Ovary (tissue), 9 donors: Measurements from ENCODE around the gene OLA1. TPM values are rescaled to one million over a fixed set of nuclear protein-coding genes. Genes with fewer than 3 reads are reported as not detected.

ENCODE experiments used
- DNase-seq, 5 donors: peaks; one replicate each; pipeline ENCODE4 v3.0.0-alpha.2; 2019 to 2020
- H3K27ac ChIP-seq, 2 donors: fragments of 200-600 bp; one replicate each; pipeline versions ENCODE4 v1.5.1 to v1.8.0; 2019 to 2022
- H3K27me3 ChIP-seq: fragments of 200-600 bp; one replicate; pipeline ENCODE4 v1.8.0; 2022
- H3K36me3 ChIP-seq: fragments of 200-600 bp; sonication (generic); one replicate; pipeline ENCODE4 v1.5.1; 2019
- H3K4me1 ChIP-seq: one replicate; pipeline ENCODE4 v1.8.1; 2013; ENCODE audit warnings: mild to moderate bottlenecking, moderate library complexity; ENCODE audit not compliant: insufficient read depth
- H3K4me3 ChIP-seq: fragments of 200-600 bp; sonication (generic); one replicate; pipeline ENCODE4 v1.5.1; 2017
- H3K9me3 ChIP-seq, 2 donors: fragments of 200-600 bp in 1 of 2; sonication (generic) in 1 of 2; one replicate each; pipeline versions ENCODE4 v1.5.1 to v1.8.1; 2013 to 2019; ENCODE audit warnings: mild to moderate bottlenecking in 1 of 2, moderate library complexity in 1 of 2
- EP300 ChIP-seq: sonication (generic); formaldehyde crosslinking; IDR thresholded peaks from one replicate; pipeline ENCODE4 v1.6.1; 2017; ENCODE audit warnings: antibody characterized with exemption
- POLR2A ChIP-seq: fragments of 450-650 bp; IDR thresholded peaks from one replicate; pipeline ENCODE4 v1.6.1; 2017; ENCODE audit warnings: antibody characterized with exemption, mild to moderate bottlenecking, moderate library complexity
- WGBS, 3 donors: extraction: QIAGEN DNeasy Blood & Tissue Kit in 1 of 3; methylation state at CpG; one replicate each; pipeline versions ENCODE4 v1.1.5 to v1.1.7; 2013 to 2017; 5-methylcytosine and 5-hydroxymethylcytosine counted together
- intact Hi-C, 4 donors: fragments of 100-400 bp; cut with DNase I; formaldehyde crosslinking; loops; one replicate each; pipeline versions ENCODE4 v1.11.0 to v1.15.1; 2022 to 2023
- polyA plus RNA-seq, 2 donors: library from polyadenylated mRNA; stranded (reverse); fragments of 200-250 nt in 1 of 2; fragments of 350-450 nt in 1 of 2; fragmentation: Illumina TruSeq in 1 of 2; extraction: RNeasy Lipid Tissue Mini Kit (QIAGEN cat#74804) in 1 of 2; gene quantifications; one replicate each; pipeline ENCODE4 v1.2.3, GENCODE V29; 2013 to 2014
- total RNA-seq, 7 donors: library from RNA; depleted of rRNA in 2 of 7; stranded (reverse); fragments of >200 nt in 2 of 7; fragmentation: NEBNext Ultra II Directional in 3 of 7; extraction: Animal tissue kit (Norgen Biotek cat#: 25700) in 3 of 7; gene quantifications; one replicate each; pipeline versions ENCODE4 v1.1.0 to v1.2.4, GENCODE V29; 2016 to 2023
- TF ChIP-seq, protein P1 (sequence below), 3 donors: fragments of 450-650 bp in 2 of 3; fragments of 200-600 bp in 1 of 3; IDR thresholded peaks; one replicate each; pipeline versions ENCODE4 v1.5.1 to v1.8.0; 2016 to 2022; ENCODE audit warnings: antibody characterized with exemption in 3 of 3, mild to moderate bottlenecking in 1 of 3
- donor health status: DM: no; HTN: no; CAD: no; lungs with moderate emphysema.
- donor health status: DM: no; HTN: no; CAD: no.
- donor health status: Bipolar disorder and iron deficiency.
- donor health status: DM: yes; HTN: yes; CAD: no.
- donor health status: DM: no; HTN: no; CAD: no.
- donor health status: DM: yes; HTN: yes; CAD: no.

OLA1 gene
- total and polyA plus RNA-seq, 9 donors = 25.6 to 127 (median 45.2) TPM

DNA sequence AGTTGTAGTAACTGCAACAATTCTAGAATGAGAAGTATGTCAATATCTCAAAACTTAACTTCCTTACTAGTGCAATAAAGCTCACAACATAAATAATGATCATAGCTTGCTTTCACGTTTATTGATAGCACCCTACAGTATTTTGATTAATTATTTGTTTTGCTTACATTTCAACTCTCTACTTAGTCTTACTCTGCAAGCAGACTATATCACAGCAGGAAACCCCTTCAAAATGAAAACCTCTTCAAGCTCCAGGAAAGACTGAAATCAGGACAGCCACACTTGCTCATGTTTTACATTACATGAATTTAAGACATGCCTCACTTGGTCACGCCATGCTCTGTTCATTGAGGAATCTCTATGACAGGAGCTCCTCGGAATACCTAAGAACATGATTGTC is 3.3 kb downstream of the OLA1 start:
- H3K9me3 ChIP-seq = no peaks in the 10 kb centered on the region
- no peak for DNase-seq
- peaks cover 1% of the 10 kb centered on the region for H3K4me1 ChIP-seq
- WGBS, 3 donors = 92 to 94% (median 92%) methylated on average over 3 of the region's 3 CpGs
- no peak overlapping the region for H3K4me3 ChIP-seq
- H3K36me3 ChIP-seq = no peaks in the 10 kb centered on the region
- no peaks in the 10 kb centered on the region for H3K27me3 ChIP-seq
- no peak overlapping the region for H3K27ac ChIP-seq
- intact Hi-C loops = no loop called here
- no peak for TF ChIP-seq POLR2A
- no peak for TF ChIP-seq EP300
- TF ChIP-seq, protein P1, sequence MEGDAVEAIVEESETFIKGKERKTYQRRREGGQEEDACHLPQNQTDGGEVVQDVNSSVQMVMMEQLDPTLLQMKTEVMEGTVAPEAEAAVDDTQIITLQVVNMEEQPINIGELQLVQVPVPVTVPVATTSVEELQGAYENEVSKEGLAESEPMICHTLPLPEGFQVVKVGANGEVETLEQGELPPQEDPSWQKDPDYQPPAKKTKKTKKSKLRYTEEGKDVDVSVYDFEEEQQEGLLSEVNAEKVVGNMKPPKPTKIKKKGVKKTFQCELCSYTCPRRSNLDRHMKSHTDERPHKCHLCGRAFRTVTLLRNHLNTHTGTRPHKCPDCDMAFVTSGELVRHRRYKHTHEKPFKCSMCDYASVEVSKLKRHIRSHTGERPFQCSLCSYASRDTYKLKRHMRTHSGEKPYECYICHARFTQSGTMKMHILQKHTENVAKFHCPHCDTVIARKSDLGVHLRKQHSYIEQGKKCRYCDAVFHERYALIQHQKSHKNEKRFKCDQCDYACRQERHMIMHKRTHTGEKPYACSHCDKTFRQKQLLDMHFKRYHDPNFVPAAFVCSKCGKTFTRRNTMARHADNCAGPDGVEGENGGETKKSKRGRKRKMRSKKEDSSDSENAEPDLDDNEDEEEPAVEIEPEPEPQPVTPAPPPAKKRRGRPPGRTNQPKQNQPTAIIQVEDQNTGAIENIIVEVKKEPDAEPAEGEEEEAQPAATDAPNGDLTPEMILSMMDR (IDR thresholded peaks at IDR 0.05) = no peak

DNA sequence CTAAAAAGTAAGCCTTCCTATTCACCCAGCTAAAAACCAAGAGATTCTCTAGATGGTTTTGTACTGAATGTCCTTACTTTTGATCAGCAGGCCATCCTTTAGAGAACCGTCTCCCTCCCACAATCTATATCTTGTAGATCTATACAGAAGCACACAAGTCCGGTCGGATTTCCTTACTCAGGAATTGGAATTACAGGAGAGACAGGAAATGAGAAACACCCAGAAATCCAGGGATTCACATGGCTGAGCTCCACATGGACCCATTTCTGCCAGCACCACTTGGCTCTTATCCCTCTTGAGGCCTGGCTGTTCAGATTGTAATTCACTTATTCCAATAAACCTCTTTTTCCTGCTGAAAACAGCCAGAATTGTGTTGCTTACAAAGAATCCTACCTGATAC is 4.5 kb downstream of the OLA1 start:
- H3K4me3 ChIP-seq = no peak overlapping the region
- H3K9me3 ChIP-seq = no peaks in the 10 kb centered on the region
- H3K27me3 ChIP-seq = no peaks in the 10 kb centered on the region
- 86 to 92% (median 92%) methylated on average over 3 of the region's 3 CpGs for whole genome bisulfite sequencing, 3 donors
- intact Hi-C loops = no loop called here
- TF ChIP-seq, protein P1 (IDR thresholded peaks at IDR 0.05) = no peak
- no peak for TF ChIP-seq EP300
- TF ChIP-seq POLR2A = no peak
- DNase-seq = no peak
- H3K27ac ChIP-seq = no peak overlapping the region
- H3K36me3 ChIP-seq = no peaks in the 10 kb centered on the region
- H3K4me1 ChIP-seq = peaks cover 1% of the 10 kb centered on the region

DNA sequence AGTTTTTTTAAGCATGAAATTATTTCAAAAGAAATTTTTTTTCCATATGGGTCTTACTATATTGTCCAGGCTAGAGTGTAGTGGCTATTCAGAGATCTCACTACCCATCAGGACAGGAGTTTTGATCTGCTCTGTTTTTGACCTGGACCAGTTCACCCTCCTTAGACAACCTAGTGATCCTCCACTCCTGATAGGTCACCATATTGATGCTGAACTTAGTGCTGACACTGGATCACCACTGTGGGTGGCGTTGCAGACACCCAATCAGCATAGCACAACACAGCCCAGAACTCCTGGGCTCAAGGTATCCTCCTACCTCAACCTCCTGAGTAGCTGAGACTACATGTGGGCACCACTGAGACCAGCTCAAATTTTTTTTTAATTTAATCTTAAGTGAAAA is 8.2 kb downstream of the OLA1 start:
- Histone ChIP-seq H3K4me3 (no peak overlapping the region), H3K9me3 (no peaks in the 10 kb centered on the region), H3K4me1 (no peaks in the 10 kb centered on the region), H3K27me3 (no peaks in the 10 kb centered on the region), H3K27ac (no peak overlapping the region), H3K36me3 (no peaks in the 10 kb centered on the region)
- no peak for TF ChIP-seq POLR2A
- TF ChIP-seq, protein P1 (IDR thresholded peaks at IDR 0.05) = no peak
- TF ChIP-seq EP300 = no peak
- DNase-seq = no peak
- intact Hi-C loops = no loop called here
- 97 to 100% (median 100%) methylated on average over 1 of the region's 1 CpG for WGBS, 3 donors

DNA sequence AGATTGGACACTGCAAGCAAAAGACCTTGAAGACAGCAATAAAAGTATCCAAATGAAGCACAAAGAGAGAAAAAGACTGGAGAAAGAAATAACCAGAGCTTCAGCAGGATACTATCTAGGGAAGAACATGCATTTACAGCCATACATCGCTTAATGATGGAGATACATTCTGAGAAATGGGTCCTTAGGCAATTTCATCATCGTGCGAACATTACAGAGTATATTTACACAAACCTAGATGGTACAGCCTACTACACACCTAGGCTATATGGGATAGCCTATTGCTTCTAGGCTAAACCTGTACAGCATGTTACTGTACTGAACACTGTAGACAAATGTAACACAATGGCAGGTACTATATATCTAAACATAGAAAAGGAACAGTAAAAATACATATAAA is 11.9 kb downstream of the OLA1 start:
- intact Hi-C loops = no loop called here
- H3K36me3 ChIP-seq = no peaks in the 10 kb centered on the region
- no peak overlapping the region for H3K27ac ChIP-seq
- H3K9me3 ChIP-seq = no peaks in the 10 kb centered on the region
- DNase-seq = no peak
- TF ChIP-seq POLR2A (no peak), EP300 (no peak)
- TF ChIP-seq, protein P1 (IDR thresholded peaks at IDR 0.05) = no peak
- no peaks in the 10 kb centered on the region for H3K4me1 ChIP-seq
- H3K4me3 ChIP-seq = no peak overlapping the region
- no peaks in the 10 kb centered on the region for H3K27me3 ChIP-seq
- whole genome bisulfite sequencing, 3 donors = 95 to 98% (median 98%) methylated on average over 3 of the region's 3 CpGs

DNA sequence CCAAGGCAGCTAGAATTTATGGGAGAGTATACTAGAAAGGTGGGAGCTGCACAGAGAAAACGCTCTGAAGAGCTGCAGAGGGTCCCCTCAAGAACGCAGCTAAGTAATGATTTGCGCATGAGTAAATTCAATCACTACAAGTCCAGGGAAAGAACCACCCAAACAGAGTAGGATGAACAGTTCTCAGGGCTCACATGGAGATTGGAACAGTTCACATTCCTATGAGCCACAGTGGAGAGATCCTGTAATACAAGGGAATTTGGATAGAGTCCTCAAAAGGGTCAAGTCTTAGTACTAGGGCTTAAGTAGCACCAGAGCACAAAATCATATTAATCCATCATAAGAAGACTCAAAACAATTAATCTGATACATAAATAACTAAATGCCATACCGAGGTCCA is 12.7 kb downstream of the OLA1 start:
- no peak overlapping the region for H3K4me3 ChIP-seq
- H3K4me1 ChIP-seq = peaks cover 1% of the 10 kb centered on the region
- TF ChIP-seq POLR2A (no peak), EP300 (no peak)
- TF ChIP-seq, protein P1 (IDR thresholded peaks at IDR 0.05) = no peak
- H3K9me3 ChIP-seq = no peaks in the 10 kb centered on the region
- no peaks in the 10 kb centered on the region for H3K27me3 ChIP-seq
- no peak overlapping the region for H3K27ac ChIP-seq
- no peak for DNase-seq
- intact Hi-C loops = no loop called here
- WGBS, 3 donors = 79 to 82% (median 81%) methylated on average over 4 of the region's 4 CpGs
- no peaks in the 10 kb centered on the region for H3K36me3 ChIP-seq
